Left ventricle myocardium inferior (tissue), 1 donor: ENCODE measurements around the gene MTG2. TPM values are rescaled to one million over a fixed set of nuclear protein-coding genes. Genes with fewer than 3 reads are reported as not detected.

Experiments used
- DNase-seq: peaks from one replicate; pipeline ENCODE4 v3.0.0-alpha.2; 2020
- H3K27ac ChIP-seq: fragments of 200-600 bp; replicated peaks from 2 replicates; pipeline ENCODE4 v1.8.0; 2021
- H3K27me3 ChIP-seq: fragments of 200-600 bp; 2 replicates; pipeline ENCODE4 v1.8.0; 2021; ENCODE audit warnings: low read depth
- H3K36me3 ChIP-seq: fragments of 200-600 bp; 2 replicates; pipeline ENCODE4 v1.8.0; 2021
- H3K4me1 ChIP-seq: fragments of 200-600 bp; 2 replicates; pipeline ENCODE4 v1.8.0; 2021
- H3K4me3 ChIP-seq: fragments of 200-600 bp; 2 replicates; pipeline ENCODE4 v1.8.0; 2021; ENCODE audit warnings: mild to moderate bottlenecking, moderate library complexity
- H3K9me3 ChIP-seq: fragments of 200-600 bp; replicated peaks from 2 replicates; pipeline ENCODE4 v1.8.0; 2021
- intact Hi-C: fragments of 100-400 bp; cut with micrococcal nuclease; formaldehyde crosslinking; loops from one replicate; pipeline ENCODE4 v1.11.0; 2022
- total RNA-seq: library from RNA; stranded (reverse); fragmentation: NEBNext Ultra II Directional; extraction: Animal tissue kit (Norgen Biotek cat#: 25700); gene quantifications from one replicate; pipeline ENCODE4 v1.2.1, GENCODE V29; 2021
- TF ChIP-seq, protein P1 (sequence below): fragments of 200-600 bp; IDR thresholded peaks from 2 replicates; pipeline ENCODE4 v1.8.0; 2021; ENCODE audit warnings: antibody characterized with exemption, mild to moderate bottlenecking, borderline replicate concordance
- donor health status: DM: no; HTN: yes; CAD: no; lungs with severe emphysema.

MTG2 gene
- total RNA-seq, 1 donor from 2014 or later, result 25.9 TPM

DNA sequence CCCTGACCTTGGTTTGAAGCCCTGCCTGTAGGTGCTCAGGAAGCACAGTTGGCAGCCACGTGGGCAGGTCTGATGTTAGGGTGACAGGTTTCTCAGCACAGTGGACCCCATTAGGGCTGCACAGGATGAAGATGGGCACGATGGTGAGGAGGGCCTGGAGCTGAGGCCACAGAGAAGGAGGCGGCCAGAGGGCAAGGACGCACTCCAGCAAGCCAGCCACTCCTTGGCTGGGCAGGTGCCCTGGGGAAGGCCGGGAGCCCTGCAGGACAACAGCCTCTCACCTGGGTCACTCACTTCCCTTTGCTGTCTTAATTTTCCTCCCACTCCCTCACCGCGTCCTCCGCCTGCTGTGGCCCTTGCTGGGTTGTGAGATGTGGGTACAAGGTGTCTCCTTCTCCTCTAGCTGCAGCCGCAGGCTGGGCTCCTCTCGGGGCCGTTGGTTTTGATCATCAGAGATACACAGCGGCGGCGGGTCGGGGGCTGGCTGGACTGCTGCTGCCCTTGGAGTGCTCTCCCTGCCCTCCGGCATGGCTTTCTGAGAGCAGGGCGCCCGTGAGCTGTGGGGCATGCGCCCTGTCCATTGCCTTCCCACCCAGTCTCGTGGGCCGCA lies 61.2 kb downstream of the MTG2 start:
- no peak for DNase-seq
- Histone ChIP-seq H3K27me3 (no peaks in the 10 kb centered on the region), H3K27ac (peak overlapping the region; percentile 70), H3K36me3 (no peaks in the 10 kb centered on the region), H3K4me3 (peak overlapping the region; percentile 19), H3K9me3 (no peaks in the 10 kb centered on the region), H3K4me1 (peaks cover 100% of the 10 kb centered on the region)
- intact Hi-C loops, result no loop called here
- TF ChIP-seq, protein P1, sequence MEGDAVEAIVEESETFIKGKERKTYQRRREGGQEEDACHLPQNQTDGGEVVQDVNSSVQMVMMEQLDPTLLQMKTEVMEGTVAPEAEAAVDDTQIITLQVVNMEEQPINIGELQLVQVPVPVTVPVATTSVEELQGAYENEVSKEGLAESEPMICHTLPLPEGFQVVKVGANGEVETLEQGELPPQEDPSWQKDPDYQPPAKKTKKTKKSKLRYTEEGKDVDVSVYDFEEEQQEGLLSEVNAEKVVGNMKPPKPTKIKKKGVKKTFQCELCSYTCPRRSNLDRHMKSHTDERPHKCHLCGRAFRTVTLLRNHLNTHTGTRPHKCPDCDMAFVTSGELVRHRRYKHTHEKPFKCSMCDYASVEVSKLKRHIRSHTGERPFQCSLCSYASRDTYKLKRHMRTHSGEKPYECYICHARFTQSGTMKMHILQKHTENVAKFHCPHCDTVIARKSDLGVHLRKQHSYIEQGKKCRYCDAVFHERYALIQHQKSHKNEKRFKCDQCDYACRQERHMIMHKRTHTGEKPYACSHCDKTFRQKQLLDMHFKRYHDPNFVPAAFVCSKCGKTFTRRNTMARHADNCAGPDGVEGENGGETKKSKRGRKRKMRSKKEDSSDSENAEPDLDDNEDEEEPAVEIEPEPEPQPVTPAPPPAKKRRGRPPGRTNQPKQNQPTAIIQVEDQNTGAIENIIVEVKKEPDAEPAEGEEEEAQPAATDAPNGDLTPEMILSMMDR, result no peak

DNA sequence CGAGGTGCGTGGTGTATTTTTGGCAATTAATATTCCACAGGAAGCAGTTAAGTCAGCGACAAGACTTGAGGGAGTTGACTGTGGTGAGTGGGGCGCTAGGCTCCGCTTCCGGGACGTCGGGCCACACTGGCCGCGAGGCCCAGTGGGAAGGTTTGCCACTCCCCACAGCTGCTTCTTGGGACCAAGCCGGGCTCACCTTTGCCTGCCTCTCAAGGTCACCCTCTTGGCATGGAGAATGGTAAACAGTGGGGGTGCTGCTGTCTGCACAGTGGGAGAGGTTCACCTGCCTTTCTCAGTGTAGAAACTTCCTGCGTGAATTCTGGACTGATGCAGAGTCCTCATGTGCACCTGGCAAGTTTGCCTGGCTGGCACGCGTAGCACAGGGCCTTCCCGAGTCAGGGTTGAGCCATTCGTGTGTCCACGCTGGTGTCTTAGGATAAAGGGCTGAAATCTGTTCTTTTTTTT lies 61.8 kb downstream of the MTG2 start:
- Histone ChIP-seq H3K4me1 (peaks cover 100% of the 10 kb centered on the region), H3K9me3 (no peaks in the 10 kb centered on the region), H3K4me3 (peak overlapping the region; percentile 19), H3K27ac (peak overlapping the region; percentile 70), H3K27me3 (no peaks in the 10 kb centered on the region), H3K36me3 (no peaks in the 10 kb centered on the region)
- TF ChIP-seq, protein P1, result no peak
- intact Hi-C loops, result no loop called here
- DNase-seq, result no peak

DNA sequence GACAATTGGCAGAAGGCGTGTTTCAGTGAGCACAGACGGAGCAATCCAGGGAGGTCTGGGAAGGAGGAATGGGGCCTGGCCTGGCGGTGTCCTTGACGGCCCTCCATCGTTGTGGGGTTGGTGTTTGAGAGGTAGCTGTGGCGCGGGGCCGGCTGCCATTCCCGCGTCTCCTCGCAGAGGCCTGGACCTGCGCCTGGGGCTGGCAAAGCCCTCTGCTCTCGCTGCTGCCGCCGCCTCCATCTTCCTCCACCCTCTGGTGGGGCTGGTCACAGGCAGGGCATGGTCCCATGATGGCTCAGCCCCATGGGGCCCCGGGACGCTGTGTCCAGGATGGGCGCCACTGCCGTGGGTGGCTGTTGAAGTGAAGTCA lies 63.1 kb downstream of the MTG2 start:
- Histone ChIP-seq H3K36me3 (no peaks in the 10 kb centered on the region), H3K27ac (peak overlapping the region; percentile 85), H3K4me3 (no peak overlapping the region), H3K9me3 (no peaks in the 10 kb centered on the region), H3K27me3 (no peaks in the 10 kb centered on the region), H3K4me1 (peaks cover 100% of the 10 kb centered on the region)
- TF ChIP-seq, protein P1, result no peak
- intact Hi-C loops, result no loop called here
- no peak for DNase-seq

DNA sequence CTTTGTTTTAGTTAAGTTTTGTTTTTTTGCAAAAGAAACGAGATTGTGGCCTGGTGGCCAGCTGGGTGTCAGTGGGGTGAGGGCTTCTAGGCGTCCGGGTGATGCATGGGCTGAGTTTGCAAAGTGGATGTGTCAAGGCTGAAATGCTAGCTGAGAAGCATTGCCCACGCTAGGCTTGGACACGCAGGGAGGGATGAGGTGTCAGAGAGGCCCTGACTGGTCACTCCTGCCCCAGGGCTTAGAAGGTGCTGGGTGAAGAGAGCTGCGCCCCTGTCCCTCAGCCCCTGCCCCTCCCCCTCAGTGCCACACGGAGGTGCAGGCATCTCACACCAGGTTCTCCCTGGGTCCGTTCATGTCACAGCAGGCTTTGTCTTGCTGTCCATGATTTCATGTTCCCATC lies 63.6 kb downstream of the MTG2 start:
- Histone ChIP-seq H3K36me3 (no peaks in the 10 kb centered on the region), H3K27ac (peak overlapping the region; percentile 85), H3K4me3 (no peak overlapping the region), H3K9me3 (no peaks in the 10 kb centered on the region), H3K27me3 (no peaks in the 10 kb centered on the region), H3K4me1 (peaks cover 96% of the 10 kb centered on the region)
- intact Hi-C loops, result no loop called here
- TF ChIP-seq, protein P1, result no peak
- DNase-seq, result no peak

DNA sequence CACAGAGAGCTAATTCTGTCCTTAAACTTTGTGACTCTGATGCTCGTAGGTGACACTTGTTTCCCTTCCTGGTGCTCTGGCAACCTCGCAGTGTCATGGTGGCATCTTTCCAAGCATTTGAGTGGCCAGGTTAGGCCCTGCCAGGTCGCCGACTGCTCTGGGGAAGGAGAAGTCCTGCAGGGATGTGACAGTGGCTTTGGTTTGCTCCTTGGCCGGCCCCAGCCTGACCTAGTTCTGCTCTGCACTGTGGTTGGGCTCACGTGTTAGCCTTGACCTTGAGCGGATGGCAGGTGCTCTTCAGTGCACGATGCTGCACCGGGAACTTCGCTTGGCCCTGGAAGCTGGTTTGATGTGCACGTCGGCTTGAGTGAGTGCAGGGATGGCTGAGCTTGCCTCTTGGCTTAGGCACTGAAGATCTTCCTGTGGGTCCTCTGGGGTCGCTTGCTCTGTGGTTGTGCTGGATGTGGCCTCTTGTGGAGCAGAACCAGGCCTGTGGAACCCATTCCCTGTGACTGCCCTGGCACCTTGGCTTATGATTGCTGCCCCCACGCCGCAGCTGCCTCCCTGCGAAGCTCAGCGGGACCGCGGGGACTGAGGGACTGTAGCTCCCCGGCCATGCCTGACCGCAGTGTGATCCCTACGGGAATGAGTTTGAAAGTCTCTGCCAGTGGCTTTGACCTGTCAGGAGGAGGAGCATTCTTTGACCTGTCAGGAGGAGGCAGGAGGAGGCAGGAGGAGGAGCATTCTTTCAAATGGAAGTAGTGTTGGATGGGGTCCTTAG lies 64.2 kb downstream of the MTG2 start:
- DNase-seq, result peak; percentile 66
- Histone ChIP-seq H3K4me1 (peaks cover 93% of the 10 kb centered on the region), H3K27me3 (no peaks in the 10 kb centered on the region), H3K4me3 (no peak overlapping the region), H3K9me3 (no peaks in the 10 kb centered on the region), H3K27ac (peak overlapping the region; percentile 85), H3K36me3 (no peaks in the 10 kb centered on the region)
- intact Hi-C loops, result no loop called here
- TF ChIP-seq, protein P1, result no peak
